Cardiac muscle cell (in vitro differentiated cells and primary cell): ENCODE measurements around the gene GLYR1. TPM values are rescaled to one million over a fixed set of nuclear protein-coding genes. Genes with fewer than 3 reads are reported as not detected.

ENCODE experiments used
- DNase-seq, 2 donors: peaks; one replicate each; pipeline versions ENCODE4 v3.0.0 to v3.0.0-alpha.2; 2010 to 2017; ENCODE audit warnings: low read depth in 1 of 2, low spot score in 1 of 2
- H3K27ac ChIP-seq: fragments of 200-600 bp; sonication (generic); 2 replicates; pipeline ENCODE4 v1.5.1; 2016
- H3K27me3 ChIP-seq: fragments of 200-600 bp; sonication (generic); 2 replicates; pipeline ENCODE4 v1.6.0; 2016; ENCODE audit warnings: control low read depth
- H3K36me3 ChIP-seq: fragments of 200-600 bp; sonication (generic); 2 replicates; pipeline ENCODE4 v1.5.1; 2016; ENCODE audit warnings: control low read depth
- H3K4me1 ChIP-seq: fragments of 200-600 bp; sonication (generic); 2 replicates; pipeline ENCODE4 v1.8.1; 2017; ENCODE audit warnings: low read depth, mild to moderate bottlenecking, mixed run types
- H3K4me3 ChIP-seq: fragments of 200-600 bp; sonication (generic); 2 replicates; pipeline ENCODE4 v1.5.1; 2016; ENCODE audit warnings: mild to moderate bottlenecking
- H3K9me3 ChIP-seq: fragments of 200-600 bp; sonication (generic); 2 replicates; pipeline ENCODE4 v1.5.1; 2017; ENCODE audit warnings: low read depth, mild to moderate bottlenecking, control low read depth
- polyA plus RNA-seq: library from polyadenylated mRNA; unstranded; fragments of >200 nt; fragmentation: Nextera tagmentation; extraction: Ambion mirVana; gene quantifications from 2 replicates; pipeline ENCODE4 v1.2.1, GENCODE V29; 2016
- total RNA-seq: library from RNA; depleted of rRNA; stranded (reverse); fragments of >200 nt; gene quantifications from 2 replicates; pipeline ENCODE4 v1.2.3, GENCODE V29; 2016
- TF ChIP-seq, protein P1 (sequence below): IDR thresholded peaks from 2 replicates; pipeline ENCODE4 v1.5.1; 2012; ENCODE audit warnings: low read depth, mild to moderate bottlenecking, low read length

Gene GLYR1
- total and polyA plus RNA-seq, 2 experiments from 2014 or later: 38.0 to 65.5 TPM

GRCh38 chr16:4777339-4778049 is 69.6 kb downstream of the GLYR1 start:
- DNase-seq: no peak
- TF ChIP-seq, protein P1, sequence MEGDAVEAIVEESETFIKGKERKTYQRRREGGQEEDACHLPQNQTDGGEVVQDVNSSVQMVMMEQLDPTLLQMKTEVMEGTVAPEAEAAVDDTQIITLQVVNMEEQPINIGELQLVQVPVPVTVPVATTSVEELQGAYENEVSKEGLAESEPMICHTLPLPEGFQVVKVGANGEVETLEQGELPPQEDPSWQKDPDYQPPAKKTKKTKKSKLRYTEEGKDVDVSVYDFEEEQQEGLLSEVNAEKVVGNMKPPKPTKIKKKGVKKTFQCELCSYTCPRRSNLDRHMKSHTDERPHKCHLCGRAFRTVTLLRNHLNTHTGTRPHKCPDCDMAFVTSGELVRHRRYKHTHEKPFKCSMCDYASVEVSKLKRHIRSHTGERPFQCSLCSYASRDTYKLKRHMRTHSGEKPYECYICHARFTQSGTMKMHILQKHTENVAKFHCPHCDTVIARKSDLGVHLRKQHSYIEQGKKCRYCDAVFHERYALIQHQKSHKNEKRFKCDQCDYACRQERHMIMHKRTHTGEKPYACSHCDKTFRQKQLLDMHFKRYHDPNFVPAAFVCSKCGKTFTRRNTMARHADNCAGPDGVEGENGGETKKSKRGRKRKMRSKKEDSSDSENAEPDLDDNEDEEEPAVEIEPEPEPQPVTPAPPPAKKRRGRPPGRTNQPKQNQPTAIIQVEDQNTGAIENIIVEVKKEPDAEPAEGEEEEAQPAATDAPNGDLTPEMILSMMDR: no peak
- no peak overlapping the region for H3K4me3 ChIP-seq

GRCh38 chr16:4776141-4776705 is 70.9 kb downstream of the GLYR1 start:
- DNase-seq: no peak
- no peak overlapping the region for H3K4me3 ChIP-seq
- H3K27me3 ChIP-seq: no peaks in the 10 kb centered on the region
- H3K4me1 ChIP-seq: no peaks in the 10 kb centered on the region
- no peaks in the 10 kb centered on the region for H3K36me3 ChIP-seq
- no peaks in the 10 kb centered on the region for H3K9me3 ChIP-seq
- TF ChIP-seq, protein P1: no peak
- H3K27ac ChIP-seq: no peak overlapping the region

More at GRCh38 chr16:4777339-4778049, 69.6 kb downstream of the GLYR1 start:
- Histone ChIP-seq H3K27me3 (no peaks in the 10 kb centered on the region), H3K27ac (no peak overlapping the region), H3K4me1 (no peaks in the 10 kb centered on the region), H3K9me3 (no peaks in the 10 kb centered on the region), H3K36me3 (no peaks in the 10 kb centered on the region)

- no peaks in the 10 kb centered on the region for H3K4me1 ChIP-seq
- DNase-seq: no peak
- no peak overlapping the region for H3K4me3 ChIP-seq
- no peaks in the 10 kb centered on the region for H3K36me3 ChIP-seq
- no peaks in the 10 kb centered on the region for H3K27me3 ChIP-seq
- H3K9me3 ChIP-seq: no peaks in the 10 kb centered on the region
- TF ChIP-seq, protein P1: no peak
- no peak overlapping the region for H3K27ac ChIP-seq
Measured at GRCh38 chr16:4775005-4775404, 72.1 kb downstream of the GLYR1 start.

DNA sequence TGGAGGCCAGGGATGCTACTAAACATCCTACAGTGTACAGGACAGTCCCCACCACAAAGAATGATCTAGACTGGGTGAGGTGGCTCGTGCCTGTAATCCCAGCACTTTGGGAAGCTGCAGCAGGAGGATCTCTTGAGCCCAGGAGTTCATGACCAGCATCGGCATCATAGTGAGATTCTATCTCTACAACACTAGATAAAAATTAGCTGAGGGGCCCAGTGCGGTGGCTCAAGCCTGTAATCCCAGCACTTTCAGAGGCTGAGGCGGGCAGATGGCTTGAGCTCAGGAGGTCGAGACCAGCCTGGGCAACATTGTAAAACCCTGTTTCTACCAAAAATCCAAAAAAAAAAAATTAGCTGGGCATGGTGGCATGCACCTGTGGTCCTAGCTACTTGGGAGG is 74.7 kb downstream of the GLYR1 start:
- no peaks in the 10 kb centered on the region for H3K36me3 ChIP-seq
- no peaks in the 10 kb centered on the region for H3K9me3 ChIP-seq
- H3K27me3 ChIP-seq: no peaks in the 10 kb centered on the region
- H3K4me1 ChIP-seq: peaks cover 4% of the 10 kb centered on the region
- DNase-seq: no peak
- H3K27ac ChIP-seq: no peak overlapping the region
- TF ChIP-seq, protein P1: no peak
- no peak overlapping the region for H3K4me3 ChIP-seq

DNA sequence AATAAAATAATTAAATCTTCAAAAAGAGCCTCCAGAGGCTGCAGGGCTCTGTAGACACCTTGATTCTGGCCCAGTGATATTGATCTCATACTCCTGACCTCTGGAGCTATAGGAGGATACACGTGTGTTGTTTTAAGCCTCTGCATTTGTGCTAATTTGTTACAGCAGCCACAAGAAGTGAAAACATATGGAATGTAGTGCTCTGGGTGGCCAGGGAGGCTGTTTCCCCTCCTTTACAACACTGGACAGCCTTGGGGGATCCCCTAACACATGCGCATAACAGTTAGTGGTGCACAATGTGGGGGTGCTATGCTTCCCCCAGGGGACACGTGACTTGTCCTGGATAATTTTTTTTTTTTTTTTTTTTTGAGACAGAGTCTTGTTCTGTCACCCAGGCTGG is 75.4 kb downstream of the GLYR1 start:
- no peaks in the 10 kb centered on the region for H3K27me3 ChIP-seq
- no peak for DNase-seq
- H3K36me3 ChIP-seq: no peaks in the 10 kb centered on the region
- peaks cover 4% of the 10 kb centered on the region for H3K4me1 ChIP-seq
- H3K9me3 ChIP-seq: no peaks in the 10 kb centered on the region
- H3K27ac ChIP-seq: no peak overlapping the region
- TF ChIP-seq, protein P1: no peak
- H3K4me3 ChIP-seq: no peak overlapping the region
